Uterus (tissue), 2 donors: ENCODE results near the gene SIPA1L3.

Source experiments
- CTCF ChIP-seq, 4 experiments: fragments of 200-600 bp in 2 of 4; fragments of 450-650 bp in 2 of 4; sonication (generic) in 2 of 4; IDR thresholded peaks; one replicate each; pipeline ENCODE4 v1.5.1; 2016 to 2019; ENCODE audit warnings: antibody characterized with exemption in 4 of 4, mild to moderate bottlenecking in 2 of 4, moderate library complexity in 1 of 4
- POLR2A ChIP-seq, 2 donors: fragments of 450-650 bp; IDR thresholded peaks; one replicate each; pipeline ENCODE4 v1.6.1; 2016; ENCODE audit warnings: antibody characterized with exemption in 2 of 2, mild to moderate bottlenecking in 1 of 2, moderate library complexity in 1 of 2

- TF ChIP-seq CTCF (IDR thresholded peaks at IDR 0.05) (no peak), POLR2A (IDR thresholded peaks at IDR 0.05) (no peak)
Measured at GRCh38 chr19:38033658-38034491, 126.9 kb downstream of the SIPA1L3 start.
